ENCODE measurements around the gene TRIM50. TPM values are rescaled to one million over a fixed set of nuclear protein-coding genes. Genes with fewer than 3 reads are reported as not detected.
A peak's percentile ranks its signal among the peaks of the same experiment; 100 is the strongest.
"Not testable (repeated sequence)": the region's sequence is repeated elsewhere in the genome, so short reads cannot be mapped to it uniquely, and the experiment has no call there.

Gene TRIM50
- total and polyA plus RNA-seq, 2 experiments from 2014 or later, result not detected

DNA sequence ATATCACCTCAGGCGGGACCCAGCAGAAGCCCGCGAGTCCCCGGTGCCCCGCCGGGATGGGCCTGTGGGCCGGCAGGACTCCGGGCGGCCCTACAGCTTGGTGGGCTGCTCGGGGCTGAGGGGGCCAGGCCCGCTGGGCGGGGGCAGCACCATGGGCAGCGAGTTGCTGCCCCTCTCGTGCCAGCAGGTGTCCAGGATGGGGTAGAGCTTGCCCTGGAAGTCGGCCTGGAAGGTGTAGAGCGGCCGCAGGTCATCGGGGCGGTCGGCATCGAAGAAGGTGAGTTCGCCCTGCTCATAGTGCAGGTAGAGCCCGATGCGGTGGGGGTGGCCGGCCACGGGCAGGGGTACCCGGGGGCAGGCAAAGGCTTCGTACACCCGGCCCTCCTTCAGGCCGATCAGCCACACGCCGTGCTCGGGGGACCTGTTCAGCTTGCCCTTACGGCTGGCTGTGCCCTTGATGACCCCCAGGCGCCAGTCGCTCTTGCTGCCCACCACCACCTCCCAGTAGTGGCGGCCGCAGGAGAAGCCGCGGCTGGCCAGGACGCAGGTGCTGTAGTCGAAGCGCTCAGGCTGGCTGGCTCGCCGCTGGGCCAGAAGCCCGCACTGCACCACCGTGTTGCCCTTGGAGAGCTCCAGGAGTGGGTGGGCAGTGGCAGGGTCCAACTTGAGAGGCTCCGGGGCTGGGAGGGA is 14.9 kb downstream of the TRIM50 start:
- in situ Hi-C loops (cut with MboI), result no loop called here
- DNase-seq, result no peak

GRCh38 chr7:73311421-73311820 is 16.5 kb downstream of the TRIM50 start:
- H3K9me3 ChIP-seq (ENCODE audit: low read depth); H3K4me3 ChIP-seq; H3F3A ChIP-seq (ENCODE audit: insufficient read depth); H2AFZ ChIP-seq; in situ Hi-C loops (cut with MboI); H3K9me2 ChIP-seq (ENCODE audit: insufficient read depth); H3K27me3 ChIP-seq (replicated peaks; ENCODE audit: insufficient read depth); H3K9ac ChIP-seq; H3K27ac ChIP-seq; H4K20me1 ChIP-seq (ENCODE audit: insufficient read depth); H3K4me2 ChIP-seq (ENCODE audit: unreplicated experiment); H3K36me3 ChIP-seq (ENCODE audit: low read depth); H3K79me2 ChIP-seq (ENCODE audit: insufficient read depth); H3K4me1 ChIP-seq (ENCODE audit: insufficient read depth): not testable (repeated sequence)
- 75 to 77% methylated on average over 7 of the region's 7 CpGs for WGBS, 2 experiments (ENCODE audit: low coverage in 1 of 2, low lambda C conversion rate in 2 of 2, missing lambda C conversion rate in 2 of 2)
- peak; percentile 7 for DNase-seq

More for the DNA sequence above, 14.9 kb downstream of the TRIM50 start:
- Histone ChIP-seq H2AFZ (no peak overlapping the region), H3K9me2 (ENCODE audit: insufficient read depth) (no peaks in the 10 kb centered on the region), H3K4me3 (no peak overlapping the region), H3K36me3 (ENCODE audit: low read depth) (no peaks in the 10 kb centered on the region), H4K20me1 (ENCODE audit: insufficient read depth) (no peaks in the 10 kb centered on the region), H3K4me1 (ENCODE audit: insufficient read depth) (peaks cover 3% of the 10 kb centered on the region; the same call in 1 of the 2 replicates), H3K4me2 (ENCODE audit: unreplicated experiment) (no peak overlapping the region), H3K79me2 (ENCODE audit: insufficient read depth) (0 out of 2 replicates have a peak, but pooled peaks cover 2% of the 10 kb centered on the region), H3K9ac (no peak overlapping the region), H3K9me3 (ENCODE audit: low read depth) (no peaks in the 10 kb centered on the region), H3K27ac (no peak overlapping the region), H3F3A (ENCODE audit: insufficient read depth) (no peaks in the 10 kb centered on the region), H3K27me3 (replicated peaks; ENCODE audit: insufficient read depth) (no peaks in the 10 kb centered on the region; the same call in 1 of the 2 replicates)
- 83 to 89% methylated on average over 23 to 48 of the region's 48 CpGs for WGBS, 2 experiments (ENCODE audit: low coverage in 1 of 2, low lambda C conversion rate in 2 of 2, missing lambda C conversion rate in 2 of 2)
- TF ChIP-seq EZH2phosphoT487 (IDR thresholded peaks at IDR 0.05; ENCODE audit: insufficient read depth, low read depth) (no peak), EZH2 (IDR thresholded peaks at IDR 0.05; ENCODE audit: insufficient read depth, poor library complexity, severe bottlenecking) (no peak)

GRCh38 chr7:73308665-73309214 is 19.1 kb downstream of the TRIM50 start, which contains the start of gene NSUN5:
Gene NSUN5, minus strand, starts transcription at chr7:73308826. Its CDS starts 36 bp downstream, at chr7:73308790.
- no peaks in the 10 kb centered on the region for H3K9me2 ChIP-seq (ENCODE audit: insufficient read depth)
- H3K4me2 ChIP-seq (ENCODE audit: unreplicated experiment), result peak within 1 kb of the TSS; percentile 71
- no peaks in the 10 kb centered on the region for H3K36me3 ChIP-seq (ENCODE audit: low read depth)
- peak; percentile 77 for DNase-seq
- H2AFZ ChIP-seq, result peak within 1 kb of the TSS; percentile 80
- WGBS, 2 experiments (ENCODE audit: low coverage in 1 of 2, low lambda C conversion rate in 2 of 2, missing lambda C conversion rate in 2 of 2), result 9 to 12% methylated on average over 36 to 37 of the region's 40 CpGs
- H3K4me1 ChIP-seq (ENCODE audit: insufficient read depth), result peaks cover 3% of the 10 kb centered on the region; the same call in 1 of the 2 replicates
- TF ChIP-seq EZH2phosphoT487 (IDR thresholded peaks at IDR 0.05; ENCODE audit: insufficient read depth, low read depth), result no peak
- no peak for TF ChIP-seq EZH2 (IDR thresholded peaks at IDR 0.05; ENCODE audit: insufficient read depth, poor library complexity, severe bottlenecking)
- H3K27ac ChIP-seq, result no peak within 1 kb of the TSS
- peak within 1 kb of the TSS; percentile 71 for H3K9ac ChIP-seq
- H3K79me2 ChIP-seq (ENCODE audit: insufficient read depth), result 0 out of 2 replicates have a peak, but pooled peaks cover 4% of the 10 kb centered on the region
- H3K27me3 ChIP-seq (replicated peaks; ENCODE audit: insufficient read depth), result no peaks in the 10 kb centered on the region
- H3K4me3 ChIP-seq, result peak within 1 kb of the TSS; percentile 77
- no peaks in the 10 kb centered on the region for H3F3A ChIP-seq (ENCODE audit: insufficient read depth)
- no peaks in the 10 kb centered on the region for H4K20me1 ChIP-seq (ENCODE audit: insufficient read depth)
- in situ Hi-C loops (cut with MboI), result no loop called here
- no peaks in the 10 kb centered on the region for H3K9me3 ChIP-seq (ENCODE audit: low read depth)

- Histone ChIP-seq H3F3A (ENCODE audit: insufficient read depth) (no peaks in the 10 kb centered on the region), H2AFZ (peak overlapping the region; percentile 80), H3K27ac (no peak overlapping the region), H3K4me3 (peak overlapping the region; percentile 77), H4K20me1 (ENCODE audit: insufficient read depth) (no peaks in the 10 kb centered on the region), H3K9ac (peak overlapping the region; percentile 71), H3K9me2 (ENCODE audit: insufficient read depth) (no peaks in the 10 kb centered on the region), H3K9me3 (ENCODE audit: low read depth) (no peaks in the 10 kb centered on the region), H3K79me2 (ENCODE audit: insufficient read depth) (0 out of 2 replicates have a peak, but pooled peaks cover 4% of the 10 kb centered on the region), H3K4me2 (ENCODE audit: unreplicated experiment) (peak overlapping the region; percentile 71), H3K27me3 (replicated peaks; ENCODE audit: insufficient read depth) (no peaks in the 10 kb centered on the region), H3K4me1 (ENCODE audit: insufficient read depth) (peaks cover 3% of the 10 kb centered on the region; the same call in 1 of the 2 replicates), H3K36me3 (ENCODE audit: low read depth) (no peaks in the 10 kb centered on the region)
- 13 to 18% methylated on average over 29 to 43 of the region's 43 CpGs for WGBS, 2 experiments (ENCODE audit: low coverage in 1 of 2, low lambda C conversion rate in 2 of 2, missing lambda C conversion rate in 2 of 2)
- DNase-seq, result peak; percentile 36
- TF ChIP-seq EZH2 (IDR thresholded peaks at IDR 0.05; ENCODE audit: insufficient read depth, poor library complexity, severe bottlenecking) (no peak), EZH2phosphoT487 (IDR thresholded peaks at IDR 0.05; ENCODE audit: insufficient read depth, low read depth) (no peak)
- in situ Hi-C loops (cut with MboI), result no loop called here
These were observed 19.7 kb downstream of the TRIM50 start for GRCh38 chr7:73308074-73308664.

Data from GM23248 (cell line).